GM12878 (cell line): ENCODE data around the gene THRAP3. TPM values are rescaled to one million over a fixed set of nuclear protein-coding genes. Genes with fewer than 3 reads are reported as not detected.

Source experiments
- ATAC-seq: fragments of 200-7000 bp; cut with Tn5 transposase; 3 replicates; pipeline ENCODE4 v1.9.1; 2020; ENCODE audit warnings: mild to moderate bottlenecking, moderate library complexity
- BruUV-seq: library from RNA; stranded (reverse); fragments of 400-500 nt; replicated peaks from 2 replicates; lab custom pipeline; 2021; lab: Mats Ljungman, UMichigan
- CTCF ChIA-PET: fragments of 300-600 bp; sonication (Branson Sonifier 250); formaldehyde crosslinking; extraction: SDS; loops from one replicate; lab custom pipeline; 2021; ENCODE audit warnings: inconsistent platforms; lab: Yijun Ruan, JAX
- POLR2A ChIA-PET: fragments of 350-600 bp; formaldehyde crosslinking; extraction: SDS; loops from one replicate; lab custom pipeline; 2021; ENCODE audit warnings: inconsistent platforms; lab: Charles Lee
- RAD21 ChIA-PET: fragments of 300-600 bp; sonication (Branson Sonifier 250); formaldehyde crosslinking; loops from one replicate; lab custom pipeline; 2023; ENCODE audit warnings: antibody characterized with exemption; ENCODE audit not compliant: unreplicated experiment; lab: Charles Lee
- SMC1A ChIA-PET: fragments of 300-600 bp; sonication (Branson Sonifier 250); formaldehyde crosslinking; loops from one replicate; lab custom pipeline; 2023; ENCODE audit not compliant: unreplicated experiment, uncharacterized antibody; lab: Charles Lee
- DNase-seq: peaks from one replicate; pipeline ENCODE4 v3.0.0-alpha.2; 2011; ENCODE audit warnings: low read depth, low spot score
- FAIRE-seq: peaks from 3 replicates; lab custom pipeline; 2011; peaks lifted over from hg19 to GRCh38; lab: Jason Lieb, UNC
- H2AFZ ChIP-seq: 2 replicates; pipeline ENCODE4 v1.6.0; 2011; ENCODE audit warnings: low read depth, low read length, control low read depth; ENCODE audit not compliant: control insufficient read depth
- H3K27ac ChIP-seq: 2 replicates; pipeline ENCODE4 v1.5.1; 2011; ENCODE audit warnings: control low read depth; ENCODE audit not compliant: control insufficient read depth, insufficient read depth
- H3K27me3 ChIP-seq, 2 experiments: replicated peaks in 1 of 2; 2 replicates each; pipeline versions ENCODE4 v1.6.0 to v1.6.1; 2011; ENCODE audit warnings: low read length in 1 of 2; ENCODE audit not compliant: control insufficient read depth in 2 of 2, insufficient read depth in 2 of 2
- H3K36me3 ChIP-seq, 2 experiments: 2 replicates each; pipeline ENCODE4 v1.5.1; 2011; ENCODE audit warnings: low read length in 1 of 2; ENCODE audit not compliant: control insufficient read depth in 2 of 2, insufficient read depth in 2 of 2
- H3K4me1 ChIP-seq: 2 replicates; pipeline ENCODE4 v1.6.1; 2011; ENCODE audit warnings: mild to moderate bottlenecking, low read length, moderate library complexity, mixed read lengths; ENCODE audit not compliant: control insufficient read depth, insufficient read depth
- H3K4me2 ChIP-seq: 2 replicates; pipeline ENCODE4 v1.6.0; 2011; ENCODE audit warnings: control low read depth; ENCODE audit not compliant: control insufficient read depth, insufficient read depth
- H3K4me3 ChIP-seq: fragments of 200-600 bp; sonication (generic); 2 replicates; pipeline ENCODE4 v1.5.1; 2016
- H3K79me2 ChIP-seq: 2 replicates; pipeline ENCODE4 v1.6.0; 2011; ENCODE audit warnings: low read length; ENCODE audit not compliant: control insufficient read depth, insufficient read depth
- H3K9ac ChIP-seq: 2 replicates; pipeline ENCODE4 v1.8.0; 2011; ENCODE audit warnings: low read length, control low read depth, mixed read lengths; ENCODE audit not compliant: control insufficient read depth, insufficient read depth
- H3K9me3 ChIP-seq: replicated peaks from 3 replicates; pipeline ENCODE4 v1.5.1; 2011; ENCODE audit warnings: mild to moderate bottlenecking, low read length; ENCODE audit not compliant: control insufficient read depth, insufficient read depth
- H4K20me1 ChIP-seq: 2 replicates; pipeline ENCODE4 v1.6.0; 2011; ENCODE audit not compliant: control insufficient read depth, insufficient read depth
- BACH1 ChIP-seq: fragments of 450-650 bp; IDR thresholded peaks from 2 replicates; pipeline ENCODE4 v1.6.1; 2017; ENCODE audit warnings: mild to moderate bottlenecking, borderline replicate concordance
- BRCA1 ChIP-seq: IDR thresholded peaks from 2 replicates; pipeline ENCODE4 v1.6.1; 2011; ENCODE audit warnings: low read depth, low read length, improper control_type of control experiment
- FOXK2 ChIP-seq: fragments of 450-650 bp; IDR thresholded peaks from 2 replicates; pipeline ENCODE4 v1.6.1; 2017; ENCODE audit warnings: mild to moderate bottlenecking, moderate library complexity
- FOXM1 ChIP-seq: IDR thresholded peaks from 2 replicates; pipeline ENCODE4 v1.6.1; 2012; ENCODE audit warnings: low read depth, mild to moderate bottlenecking, inconsistent platforms, low read length, moderate library complexity
- HSF1 ChIP-seq: fragments of 150-350 bp; IDR thresholded peaks from 2 replicates; pipeline ENCODE4 v1.6.1; 2014; ENCODE audit warnings: mild to moderate bottlenecking, low read depth, low read length
- LARP7 ChIP-seq: fragments of 450-650 bp; IDR thresholded peaks from 2 replicates; pipeline ENCODE4 v1.6.1; 2017; ENCODE audit warnings: mild to moderate bottlenecking
- MYB ChIP-seq: fragments of 150-350 bp; IDR thresholded peaks from 2 replicates; pipeline ENCODE4 v1.6.1; 2014; ENCODE audit warnings: mild to moderate bottlenecking, low read depth, low read length, borderline replicate concordance
- NBN ChIP-seq: fragments of 450-650 bp; IDR thresholded peaks from 2 replicates; pipeline ENCODE4 v1.6.1; 2016
- NR2C1 ChIP-seq: fragments of 450-650 bp; IDR thresholded peaks from 2 replicates; pipeline ENCODE4 v1.6.1; 2017; ENCODE audit warnings: antibody characterized with exemption, mild to moderate bottlenecking, moderate library complexity
- NR2C2 ChIP-seq: IDR thresholded peaks from 2 replicates; pipeline ENCODE4 v1.6.1; 2011; ENCODE audit warnings: borderline replicate concordance, low read depth; ENCODE audit not compliant: control insufficient read depth, insufficient read length
- PAX5 ChIP-seq: IDR thresholded peaks from 2 replicates; pipeline ENCODE4 v1.6.1; 2011; ENCODE audit warnings: low read depth, low read length, borderline replicate concordance
- RBBP5 ChIP-seq: fragments of 200-600 bp; sonication (generic); conservative IDR thresholded peaks from 2 replicates; pipeline ENCODE4 v1.6.1; 2016
- RCOR1 ChIP-seq: conservative IDR thresholded peaks from 2 replicates; pipeline ENCODE4 v1.6.1; 2012; ENCODE audit warnings: low read depth, low read length, improper control_type of control experiment
- RELB ChIP-seq: fragments of 450-650 bp; IDR thresholded peaks from 2 replicates; pipeline ENCODE4 v1.6.1; 2017; ENCODE audit warnings: low read depth, mild to moderate bottlenecking, moderate library complexity
- SRF ChIP-seq, 2 experiments: IDR thresholded peaks; 2 replicates each; pipeline ENCODE4 v1.6.1; 2011; ENCODE audit warnings: low read depth in 2 of 2, low read length in 2 of 2, mild to moderate bottlenecking in 1 of 2, moderate library complexity in 1 of 2
- TCF3 ChIP-seq: IDR thresholded peaks from 2 replicates; pipeline ENCODE4 v1.6.1; 2012; ENCODE audit warnings: low read depth, mild to moderate bottlenecking, low read length, borderline replicate concordance; ENCODE audit not compliant: insufficient read depth
- ZBTB4 ChIP-seq: fragments of 450-650 bp; formaldehyde crosslinking; IDR thresholded peaks from 2 replicates; pipeline ENCODE4 v1.4.0; 2022; ENCODE audit warnings: mild to moderate bottlenecking, moderate library complexity
- WGBS: methylation state at CpG from one replicate; pipeline ENCODE4 v1.1.6; 2016; ENCODE audit warnings: low lambda C conversion rate; ENCODE audit not compliant: insufficient replicate concordance, insufficient coverage; ENCODE audit errors: missing lambda C conversion rate; 5-methylcytosine and 5-hydroxymethylcytosine counted together
- in situ Hi-C: fragments of 300-500 bp; cut with MboI; formaldehyde crosslinking; loops from 9 replicates; pipeline ENCODE4 v1.14.3; 2018; ENCODE audit warnings: mixed read lengths
- intact Hi-C: fragments of 100-400 bp; cut with micrococcal nuclease; formaldehyde crosslinking; loops from one replicate; pipeline ENCODE4 v1.14.2; 2022; ENCODE audit not compliant: unreplicated experiment
- polyA plus RNA-seq, 11 experiments: library from polyadenylated mRNA; depleted of rRNA in 4 of 11; unstranded in 6 of 11; stranded (reverse) in 5 of 11; fragments of >200 nt; fragmentation: Nextera tagmentation in 4 of 11; fragmentation: Illumina TruSeq in 1 of 11; extraction: Ambion mirVana in 4 of 11; extraction: Trizol in 1 of 11; gene quantifications; 1 replicate in 1 of 11; 2 replicates in 10 of 11; pipeline versions ENCODE4 v1.2.1 to v1.2.3, GENCODE V29; 2011 to 2016; ENCODE audit warnings: inconsistent platforms in 2 of 11, missing spikeins in 2 of 11, low read depth in 1 of 11
- total RNA-seq, 4 experiments: library from RNA; depleted of rRNA in 3 of 4; stranded (reverse); fragments of >200 nt in 3 of 4; fragmentation: Illumina TruSeq in 1 of 4; extraction: Trizol in 1 of 4; gene quantifications; 2 replicates each; pipeline versions ENCODE4 v1.2.1 to v1.2.3, GENCODE V29; 2013 to 2021

Gene THRAP3
- total and polyA plus RNA-seq, 10 of the 15 experiments (the other 5 are each of a cell fraction or from before 2014, with no cell fraction given), result 76.3 to 173 (median 136) TPM

- Histone ChIP-seq H3K27me3 (no peaks in the 10 kb centered on the region), H3K4me1 (peaks cover 37% of the 10 kb centered on the region), H4K20me1 (no peaks in the 10 kb centered on the region), H3K9me3 (no peaks in the 10 kb centered on the region), H3K4me2 (no peak overlapping the region), H3K36me3 (peaks cover 12 to 22% of the 10 kb centered on the region in 2 experiments), H2AFZ (no peak overlapping the region), H3K79me2 (no peaks in the 10 kb centered on the region; the same call in 1 of the 2 replicates), H3K27ac (no peak overlapping the region), H3K4me3 (no peak overlapping the region), H3K9ac (no peak overlapping the region)
- CTCF ChIA-PET, result interaction anchor here (0.6 to 13.5 kb wide), 4 partner anchors 10 to 68 kb away, joined by 3 to 157 read pairs (median 4); no protein-coding TSS in a partner anchor
- in situ Hi-C loops, result no loop called here
- RAD21 ChIA-PET, result interaction anchor here (0.9 kb wide), 1 partner anchor 10 kb away, joined by 3 read pairs; no protein-coding TSS in a partner anchor
- ATAC-seq, result no peak
- intact Hi-C loops, result no loop called here
- WGBS, result 91% methylated on average over 13 of the region's 13 CpGs
- FAIRE-seq, result no peak
- SMC1A ChIA-PET, result interaction anchor here (1.4 kb wide), 1 partner anchor 45 kb away, joined by 4 read pairs; no protein-coding TSS in a partner anchor
- POLR2A ChIA-PET, result interaction anchor here (0.6 kb wide), 1 partner anchor 20 kb away, joined by 4 read pairs; no protein-coding TSS in a partner anchor
- BruUV-seq, result no TSS peak
- TF ChIP-seq MYB (no peak), BRCA1 (no peak), LARP7 (no peak), RELB (no peak), FOXK2 (no peak), NR2C2 (no peak), TCF3 (no peak), FOXM1 (no peak), NBN (no peak), RBBP5 (no peak), ZBTB4 (CRISPR knock-in tag) (no peak), SRF (IDR thresholded peaks at IDR 0.05; ENCODE audit: low read depth in 2 of 2, low read length in 2 of 2) (no peak), BACH1 (no peak), HSF1 (no peak), RCOR1 (no peak), PAX5 (no peak), NR2C1 (no peak)
- no peak for DNase-seq
Measured at GRCh38 chr1:36352125-36352909, 128.1 kb downstream of the THRAP3 start.
